IPS-18c (cell line): ENCODE data around the gene FBXL2.
"Not testable (repeated sequence)": the region's sequence is repeated elsewhere in the genome, so short reads cannot be mapped to it uniquely, and the experiment has no call there.

Source experiments
- H3K4me3 ChIP-seq: 2 replicates; pipeline ENCODE4 v1.7.0; 2013; ENCODE audit warnings: low read depth, mild to moderate bottlenecking, low read length, moderate library complexity; ENCODE audit not compliant: insufficient read depth
- H3K9me3 ChIP-seq: one replicate; pipeline ENCODE4 v1.6.1; 2013; ENCODE audit warnings: mild to moderate bottlenecking, low read length, moderate library complexity; ENCODE audit not compliant: control insufficient read depth, insufficient read depth

Gene FBXL2

DNA sequence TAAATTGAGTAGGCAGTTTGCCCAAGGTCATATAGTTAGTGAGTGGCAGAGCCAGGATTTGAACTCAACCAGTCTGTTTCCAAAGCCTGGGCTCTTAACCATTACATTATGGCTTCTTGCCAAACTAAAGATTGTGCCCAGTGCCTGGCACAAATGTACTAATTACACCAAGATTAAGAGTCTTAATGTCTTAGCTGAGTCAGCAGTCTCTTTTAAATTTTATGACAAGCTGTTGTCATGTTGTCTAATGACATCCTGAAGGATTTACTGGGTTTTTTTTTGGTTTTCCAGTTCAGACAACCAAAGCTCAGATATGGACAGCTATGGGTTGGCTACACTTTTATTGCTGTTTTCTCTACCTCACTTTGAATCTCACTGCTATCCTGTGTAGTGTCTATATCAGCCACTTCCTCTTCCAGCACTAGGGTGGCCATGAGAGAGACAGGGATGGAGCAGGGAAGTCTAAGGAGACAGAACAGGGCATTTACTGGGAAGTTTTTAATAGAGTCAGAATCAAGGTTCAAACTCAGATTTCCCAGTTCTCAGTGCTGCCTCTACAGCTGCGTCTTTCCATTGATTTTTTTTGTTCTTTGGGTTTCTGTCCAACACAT lies 10.5 kb downstream of the FBXL2 start:
- peaks cover 4% of the 10 kb centered on the region for H3K9me3 ChIP-seq
- no peak overlapping the region for H3K4me3 ChIP-seq

DNA sequence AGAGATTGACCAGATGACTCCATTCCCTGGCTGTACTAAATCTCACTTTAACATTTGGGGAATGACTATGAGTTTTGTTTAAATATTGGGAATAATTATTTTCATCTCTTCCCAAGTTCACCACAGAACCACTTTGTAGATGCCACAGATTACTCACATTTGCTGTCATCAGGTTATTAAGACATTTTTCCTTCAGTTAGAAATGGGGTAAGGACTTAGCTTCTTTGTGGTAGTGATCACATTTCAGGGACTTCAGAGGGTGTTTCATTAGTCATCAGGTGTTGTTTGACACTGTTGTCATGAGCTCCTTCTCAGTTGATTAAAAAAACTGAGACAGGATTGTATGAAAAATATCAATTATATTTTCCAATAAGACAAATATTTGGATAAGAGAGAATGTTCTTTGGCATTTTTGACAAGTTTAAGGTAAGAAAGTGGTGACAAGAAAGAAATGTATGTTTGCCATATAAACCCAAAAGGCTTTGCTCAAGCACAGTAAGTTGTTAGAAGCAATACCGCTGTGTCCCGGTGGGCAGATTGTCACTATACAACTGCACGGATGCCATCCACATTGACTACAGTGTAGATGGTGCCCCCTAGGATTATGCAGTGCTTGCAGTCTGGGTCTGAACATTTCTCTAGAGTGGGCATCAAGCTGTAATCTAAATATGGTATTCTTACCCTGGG lies 22.3 kb downstream of the FBXL2 start:
- Histone ChIP-seq H3K9me3 (no peaks in the 10 kb centered on the region), H3K4me3 (no peak overlapping the region)

DNA sequence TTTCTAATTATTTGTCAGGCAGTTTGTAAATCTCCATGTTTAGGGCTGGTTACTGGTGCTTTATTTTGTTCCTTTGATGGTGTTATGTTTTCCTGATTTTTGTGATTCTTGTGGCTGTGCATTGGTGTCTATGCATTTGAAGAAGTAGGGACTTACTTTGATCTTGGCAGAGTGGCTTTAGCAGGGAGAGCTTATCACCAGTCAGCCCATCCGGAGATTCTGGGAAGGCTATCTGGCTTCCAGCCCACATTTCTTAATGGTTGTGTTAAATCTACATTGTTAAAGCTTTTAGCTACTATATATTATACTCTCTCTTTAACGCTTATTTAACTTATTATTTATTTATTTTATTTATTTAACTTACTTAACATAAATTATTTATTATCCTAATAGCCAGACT lies 35.1 kb downstream of the FBXL2 start:
- Histone ChIP-seq H3K9me3 (no peaks in the 10 kb centered on the region), H3K4me3 (no peak overlapping the region)

GRCh38 chr3:33313331-33313730 lies 36.1 kb downstream of the FBXL2 start:
- Histone ChIP-seq H3K9me3 (no peaks in the 10 kb centered on the region), H3K4me3 (no peak overlapping the region)

GRCh38 chr3:33314993-33315392 lies 37.8 kb downstream of the FBXL2 start:
- Histone ChIP-seq H3K9me3 (no peaks in the 10 kb centered on the region), H3K4me3 (no peak overlapping the region)

DNA sequence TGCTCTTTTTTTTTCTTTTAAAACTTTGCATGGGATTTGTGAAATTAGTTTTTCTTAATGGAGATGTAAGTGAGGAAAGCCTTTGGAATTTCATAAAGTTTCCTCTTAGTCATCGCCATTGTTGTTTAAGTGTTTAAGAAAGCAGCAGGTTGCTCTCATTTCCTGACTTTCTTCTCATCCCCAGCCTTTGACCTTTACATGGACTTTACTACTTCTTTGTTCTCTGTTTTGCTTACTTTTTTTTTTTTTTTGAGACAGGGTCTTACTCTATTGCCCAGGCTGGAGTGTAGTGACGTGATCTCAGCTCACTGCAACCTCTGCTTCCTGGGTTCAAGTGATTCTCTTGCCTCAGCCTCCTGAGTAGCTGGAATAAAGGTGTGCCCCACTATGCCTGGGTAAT lies 38.6 kb downstream of the FBXL2 start:
- no peak overlapping the region for H3K4me3 ChIP-seq
- no peaks in the 10 kb centered on the region for H3K9me3 ChIP-seq

DNA sequence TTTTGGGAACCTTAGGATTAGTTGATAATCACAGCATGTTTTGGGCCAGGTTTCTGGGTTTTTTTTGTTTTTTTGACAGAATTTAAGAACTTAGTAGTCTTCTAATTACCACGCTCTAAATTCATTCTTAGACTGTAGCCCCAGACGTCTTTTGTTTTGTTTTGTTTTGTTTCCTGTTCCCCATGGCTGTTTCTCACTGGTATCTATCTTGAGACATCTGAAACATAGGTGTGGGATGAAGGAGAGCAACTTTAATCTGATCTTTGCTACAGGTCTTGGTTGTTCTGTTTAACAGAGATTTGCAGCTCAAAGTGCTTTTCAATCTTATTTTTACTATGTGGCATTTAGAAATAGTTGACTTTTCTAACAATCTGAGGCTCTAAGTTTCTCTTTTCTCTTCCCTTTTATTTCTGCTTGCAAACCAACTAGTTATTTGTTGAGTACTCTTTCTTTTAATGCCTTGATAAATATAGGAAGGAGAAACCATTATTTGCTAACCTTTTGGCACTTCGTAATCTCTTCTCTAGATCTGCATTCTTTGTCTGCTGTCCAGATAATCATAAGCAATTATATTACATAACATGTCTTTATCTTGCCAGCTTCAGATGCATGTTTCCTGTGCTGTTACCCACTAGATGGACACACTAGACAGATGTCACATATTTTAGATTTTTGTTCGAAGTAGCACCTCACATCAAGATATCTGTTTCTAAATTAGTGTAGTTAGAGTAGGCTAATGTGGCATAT lies 40.9 kb downstream of the FBXL2 start:
- no peaks in the 10 kb centered on the region for H3K9me3 ChIP-seq

DNA sequence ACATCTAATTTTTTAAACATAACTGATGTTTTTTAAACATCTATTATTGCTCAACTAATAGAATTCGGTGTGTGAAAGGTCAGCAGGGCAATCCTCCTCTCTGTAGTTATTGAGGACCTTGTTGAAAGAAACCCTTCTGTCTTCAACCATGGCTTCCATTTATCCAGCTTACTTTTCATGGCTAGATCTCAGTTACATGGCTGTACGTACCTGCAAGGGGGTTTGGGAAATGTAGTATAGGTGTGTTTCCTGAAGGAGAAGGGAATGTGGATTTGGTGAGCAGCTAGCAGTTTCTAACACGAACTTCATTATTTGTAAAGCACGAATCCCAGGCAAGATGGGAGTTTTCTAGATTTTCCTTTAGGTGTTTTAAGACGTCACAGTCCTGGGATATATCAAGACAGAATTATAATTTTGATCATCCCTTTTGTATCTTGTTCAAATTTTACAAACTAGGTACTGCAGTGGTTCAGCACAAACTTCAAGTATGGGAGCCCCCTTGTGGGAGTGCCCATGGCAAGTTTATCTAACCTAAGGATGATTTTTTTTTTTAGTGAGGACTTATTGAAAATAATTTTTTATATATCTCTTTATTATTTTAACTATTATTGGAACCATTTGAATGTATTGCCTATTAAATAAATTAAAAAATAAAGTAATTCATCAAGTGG lies 41.6 kb downstream of the FBXL2 start:
- no peak overlapping the region for H3K4me3 ChIP-seq
- H3K9me3 ChIP-seq = no peaks in the 10 kb centered on the region

More for the DNA sequence above, 40.9 kb downstream of the FBXL2 start:
- H3K4me3 ChIP-seq = no peak overlapping the region

DNA sequence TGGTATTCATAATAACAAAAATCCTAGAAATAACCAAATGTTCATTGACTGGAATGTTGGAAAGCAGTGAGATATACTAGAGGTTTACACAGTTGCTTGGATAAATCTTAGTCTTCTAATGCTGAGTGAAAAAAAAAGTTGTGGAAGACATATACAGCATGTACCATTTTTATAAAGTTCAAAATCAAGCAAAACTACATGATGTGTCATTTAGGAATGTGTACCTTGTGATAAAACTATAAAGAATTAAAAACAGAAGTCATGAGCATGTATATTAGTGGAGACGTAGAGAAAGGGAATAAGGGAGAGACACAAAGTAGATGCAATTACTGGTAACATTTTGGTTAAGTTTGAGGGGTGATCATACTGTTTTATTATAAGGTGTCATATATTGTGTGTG lies 45.2 kb downstream of the FBXL2 start:
- no peaks in the 10 kb centered on the region for H3K9me3 ChIP-seq
- H3K4me3 ChIP-seq = no peak overlapping the region

- Histone ChIP-seq H3K4me3 (no peak overlapping the region), H3K9me3 (no peaks in the 10 kb centered on the region)
Observed at GRCh38 chr3:33331414-33331813, 54.2 kb downstream of the FBXL2 start.

DNA sequence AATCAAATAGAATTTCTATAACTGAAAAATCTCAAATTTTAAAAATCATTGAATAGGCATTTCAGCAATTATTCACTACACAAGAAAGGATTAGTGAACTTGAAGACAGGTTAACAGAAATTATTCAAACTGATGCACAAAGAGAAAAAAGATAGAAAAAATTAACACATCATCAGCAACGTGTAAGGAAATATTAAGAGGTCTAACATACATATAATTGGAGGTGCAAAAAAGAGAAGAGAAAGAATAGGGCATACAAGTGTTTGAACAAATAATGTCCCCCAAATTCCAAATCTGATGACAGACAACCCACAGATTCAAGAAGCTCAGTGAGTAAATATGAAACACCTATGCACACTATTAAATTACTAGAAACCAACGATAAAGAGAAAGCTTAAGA lies 57.1 kb downstream of the FBXL2 start:
- Histone ChIP-seq H3K9me3 (peaks cover 2% of the 10 kb centered on the region), H3K4me3 (no peak overlapping the region)

GRCh38 chr3:33338936-33339465 lies 61.8 kb downstream of the FBXL2 start:
- H3K9me3 ChIP-seq, H3K4me3 ChIP-seq: not testable (repeated sequence)

DNA sequence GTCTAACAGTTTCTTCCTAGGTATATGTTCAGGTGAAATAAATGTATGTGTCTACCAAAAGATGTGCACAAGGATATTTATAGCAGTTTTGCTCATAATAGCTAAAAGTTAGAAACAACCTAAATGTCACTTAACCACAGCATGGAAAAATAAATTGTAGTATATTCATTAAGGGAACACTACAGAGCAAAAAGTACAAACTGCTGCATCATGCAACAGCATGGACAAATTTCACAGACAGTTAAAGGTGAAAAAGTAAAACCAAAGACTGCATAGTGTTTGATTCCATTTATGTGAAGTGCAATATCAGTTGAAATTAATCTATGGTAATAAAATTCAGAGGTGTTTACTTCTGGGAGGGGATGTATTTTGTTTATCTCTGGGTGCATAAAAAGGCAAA lies 62.5 kb downstream of the FBXL2 start:
- no peak overlapping the region for H3K4me3 ChIP-seq

DNA sequence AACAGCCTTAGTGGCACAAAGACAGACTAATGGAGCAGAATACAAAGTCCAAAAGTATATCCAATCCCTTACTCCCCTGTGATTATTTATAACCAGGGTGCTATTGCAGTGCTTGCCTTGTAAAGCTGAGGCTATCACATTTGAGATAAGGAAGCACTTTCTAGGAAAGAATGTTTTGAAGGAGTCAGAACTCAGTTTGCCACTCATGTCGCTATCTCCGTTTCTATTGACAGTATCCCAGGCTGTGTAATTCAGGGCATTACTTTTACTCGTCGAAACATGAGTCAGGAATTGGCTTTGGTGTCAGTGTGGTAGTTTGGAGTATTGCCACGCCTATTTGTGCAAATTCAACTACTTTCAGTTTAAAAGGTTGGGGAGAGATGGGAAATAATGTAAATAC lies 78.4 kb downstream of the FBXL2 start:
- Histone ChIP-seq H3K9me3 (no peaks in the 10 kb centered on the region), H3K4me3 (no peak overlapping the region)

More for the DNA sequence above, 62.5 kb downstream of the FBXL2 start:
- peaks cover 2% of the 10 kb centered on the region for H3K9me3 ChIP-seq

DNA sequence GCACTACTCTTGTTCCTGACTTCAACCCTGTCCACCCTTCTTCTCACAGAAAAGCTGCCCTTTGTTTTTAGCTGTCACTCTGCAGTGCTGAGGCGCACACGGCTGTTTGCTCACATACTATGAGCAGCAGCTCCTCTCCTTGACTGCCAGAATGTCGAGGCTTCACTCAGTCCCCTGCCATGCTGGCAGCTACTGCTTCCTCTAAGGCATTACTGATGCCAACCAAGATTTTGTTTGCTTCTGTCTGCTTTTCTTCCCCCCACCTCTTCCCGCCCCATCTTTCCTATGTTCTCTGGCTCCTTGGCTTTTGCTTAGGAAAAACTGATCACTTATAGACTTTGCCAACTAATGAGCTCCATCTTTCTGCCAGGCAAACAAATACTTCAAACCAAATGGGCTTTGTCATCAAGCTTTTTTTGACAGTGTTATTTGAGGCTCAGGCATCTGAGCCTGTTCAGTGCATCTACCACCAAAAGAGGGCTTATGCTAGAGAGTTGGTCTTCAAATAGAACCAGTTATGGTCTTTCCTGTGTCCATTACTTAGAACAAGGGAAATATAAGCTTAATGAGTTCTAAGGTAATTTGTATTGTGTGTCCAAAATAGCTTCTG lies 81.0 kb downstream of the FBXL2 start:
- no peaks in the 10 kb centered on the region for H3K9me3 ChIP-seq
- H3K4me3 ChIP-seq = no peak overlapping the region

DNA sequence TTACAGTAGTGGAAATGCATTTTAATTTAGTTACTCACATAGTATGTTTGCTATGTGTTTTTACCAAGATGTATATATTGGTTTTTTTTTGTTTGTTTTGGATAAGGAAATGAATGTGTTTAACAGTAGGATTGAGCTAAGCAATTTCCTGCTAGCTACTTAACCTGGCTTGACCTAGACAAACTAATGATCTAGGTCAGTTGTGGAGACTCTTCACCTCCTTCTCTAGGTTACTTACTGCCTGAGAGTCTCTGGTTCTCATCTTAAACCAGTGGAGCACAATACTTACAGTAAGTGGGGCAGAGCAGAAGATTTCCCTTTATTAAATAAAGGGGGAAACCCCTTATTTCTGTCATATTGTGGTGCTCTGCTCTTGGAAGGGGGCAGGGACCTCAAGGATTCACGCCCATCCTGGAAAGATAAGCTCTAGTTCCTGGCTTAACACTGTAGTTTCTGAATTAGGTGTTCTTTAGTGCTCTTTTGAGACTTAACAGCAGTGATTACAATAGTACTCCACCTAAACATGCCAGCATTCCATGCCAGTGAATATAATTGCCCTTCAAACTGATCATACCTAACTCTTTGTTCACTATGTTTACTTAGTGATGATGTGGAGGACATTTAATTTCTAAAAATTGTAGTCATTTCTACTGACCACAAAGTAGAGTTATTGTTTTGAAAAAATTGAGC lies 83.0 kb downstream of the FBXL2 start:
- no peak overlapping the region for H3K4me3 ChIP-seq

More for the DNA sequence above, 83.0 kb downstream of the FBXL2 start:
- no peaks in the 10 kb centered on the region for H3K9me3 ChIP-seq
